GM21786 (cell line): ENCODE results near the gene STRADB.
"Not testable (repeated sequence)": the region's sequence is repeated elsewhere in the genome, so short reads cannot be mapped to it uniquely, and the experiment has no call there.

Source experiments
- ATAC-seq: cut with Tn5 transposase; IDR thresholded peaks from one replicate; pipeline ENCODE4 v1.9.1; 2021; ENCODE audit not compliant: unreplicated experiment

Gene STRADB

DNA sequence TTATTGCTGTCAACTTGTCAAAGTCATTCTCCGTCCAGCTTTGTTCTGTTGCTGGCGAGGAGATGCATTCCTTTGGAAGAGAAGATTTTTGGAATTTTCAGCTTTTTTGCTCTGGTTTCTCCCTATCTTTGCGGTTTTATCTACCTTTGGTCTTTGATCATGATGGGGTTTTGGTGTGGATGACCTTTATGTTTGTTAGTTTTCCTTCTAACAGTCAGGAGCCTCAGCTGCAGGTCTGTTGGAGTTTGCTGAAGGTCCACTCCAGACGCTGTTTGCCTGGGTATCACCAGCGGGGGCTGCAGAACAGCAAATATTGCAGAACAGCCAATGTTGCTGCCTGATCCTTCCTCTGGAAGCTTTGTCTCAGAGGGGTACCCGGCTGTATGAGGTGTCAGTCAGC, 21.7 kb upstream of the STRADB start:
- ATAC-seq, result not testable (repeated sequence)

DNA sequence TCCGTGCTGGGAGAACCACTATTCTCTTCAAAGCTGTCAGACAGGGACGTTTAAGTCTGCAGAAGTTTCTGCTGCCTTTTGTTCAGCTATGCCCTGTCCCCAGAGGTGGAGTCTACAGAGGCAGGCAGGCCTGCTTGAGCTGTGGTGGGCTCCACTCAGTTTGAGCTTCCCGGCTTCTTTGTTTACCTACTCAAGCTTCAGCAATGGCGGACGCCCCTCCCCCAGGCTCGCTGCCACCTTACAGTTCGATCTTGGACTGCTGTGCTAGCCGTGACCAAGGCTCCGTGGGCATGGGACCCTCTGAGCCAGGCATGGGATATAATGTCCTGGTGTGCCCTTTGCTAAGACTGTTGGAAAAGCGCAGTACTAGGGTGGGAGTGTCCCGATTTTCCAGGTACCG, 21.2 kb upstream of the STRADB start:
- not testable (repeated sequence) for ATAC-seq

DNA sequence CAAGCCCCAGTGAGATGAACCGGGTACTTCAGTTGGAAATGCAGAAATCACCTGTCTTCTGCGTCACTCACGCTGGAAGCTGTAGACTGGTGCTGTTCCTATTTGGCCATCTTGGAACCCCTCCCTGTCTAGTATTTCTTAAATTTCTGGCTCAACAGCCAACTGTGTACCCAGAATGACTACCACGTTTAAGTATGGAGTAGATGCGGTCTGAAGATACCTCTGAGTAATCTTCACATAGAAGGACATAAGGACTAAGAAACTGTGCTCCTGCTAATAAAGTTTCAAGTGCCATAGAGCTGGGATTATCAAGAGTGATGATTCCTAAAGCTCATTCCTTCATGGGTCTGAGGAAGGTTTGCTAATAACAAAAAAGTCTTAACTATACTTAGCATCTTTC, 20.7 kb upstream of the STRADB start:
- no peak for ATAC-seq

DNA sequence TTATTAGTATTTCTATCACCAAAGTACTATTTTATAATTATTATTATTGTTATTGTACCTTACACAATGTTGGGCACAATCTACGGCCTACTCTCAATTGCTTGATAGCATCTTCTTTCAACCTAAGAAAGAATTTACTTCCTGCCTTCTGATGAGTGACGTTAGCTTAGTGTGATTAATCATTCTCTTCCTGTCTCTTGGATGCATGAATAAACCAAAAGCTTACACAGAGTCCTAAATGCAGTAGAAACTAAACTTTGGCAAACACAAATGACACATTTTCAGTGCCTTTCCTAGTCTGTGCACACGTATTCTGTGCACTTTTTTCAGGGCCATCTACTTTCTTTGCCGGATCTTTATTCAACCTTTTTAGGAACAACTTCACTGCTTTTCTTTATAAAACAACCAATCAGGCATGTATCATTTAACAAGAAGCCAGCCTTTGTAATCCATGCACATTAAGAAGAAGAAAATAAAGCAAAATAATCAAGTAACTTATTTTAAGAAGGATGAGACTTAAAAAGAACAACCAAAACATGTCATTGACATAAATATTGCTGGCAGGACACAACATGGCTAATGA, 19.4 kb upstream of the STRADB start:
- ATAC-seq, result no peak

DNA sequence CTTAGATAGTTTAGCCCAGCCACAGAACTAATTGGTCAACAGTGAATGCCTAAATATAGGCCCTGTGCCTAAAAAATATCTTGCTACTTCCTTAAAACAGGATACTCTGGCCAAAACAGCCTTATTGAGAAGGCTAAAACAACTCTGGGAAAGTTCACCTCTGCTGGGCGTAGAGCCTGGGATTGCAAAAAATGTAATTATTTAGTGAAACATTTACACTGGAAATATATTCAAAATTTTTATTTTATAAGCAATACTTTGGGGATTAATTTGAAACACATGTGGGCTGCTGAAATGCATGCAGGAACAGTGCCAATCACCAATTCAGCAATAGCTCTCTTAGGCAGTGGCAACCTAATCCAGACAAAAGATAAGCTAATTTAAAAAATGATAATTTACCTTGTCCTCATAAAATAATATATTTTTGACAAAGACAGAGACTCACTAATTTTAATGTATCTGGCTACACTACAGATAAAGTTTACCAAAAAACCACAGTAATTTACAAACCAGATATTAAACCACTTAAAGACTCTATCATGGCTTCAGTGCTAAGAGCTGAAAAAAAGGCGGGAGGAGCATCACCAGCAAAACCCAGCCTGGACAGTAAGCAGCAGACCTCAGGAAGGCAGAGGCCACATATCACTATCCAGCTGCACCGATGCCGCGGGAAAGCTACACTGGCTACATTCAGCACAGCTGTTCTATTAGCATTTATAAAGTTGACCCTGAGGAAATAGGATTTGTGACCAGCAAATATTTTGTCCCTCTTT, 18.7 kb upstream of the STRADB start:
- ATAC-seq, result no peak

DNA sequence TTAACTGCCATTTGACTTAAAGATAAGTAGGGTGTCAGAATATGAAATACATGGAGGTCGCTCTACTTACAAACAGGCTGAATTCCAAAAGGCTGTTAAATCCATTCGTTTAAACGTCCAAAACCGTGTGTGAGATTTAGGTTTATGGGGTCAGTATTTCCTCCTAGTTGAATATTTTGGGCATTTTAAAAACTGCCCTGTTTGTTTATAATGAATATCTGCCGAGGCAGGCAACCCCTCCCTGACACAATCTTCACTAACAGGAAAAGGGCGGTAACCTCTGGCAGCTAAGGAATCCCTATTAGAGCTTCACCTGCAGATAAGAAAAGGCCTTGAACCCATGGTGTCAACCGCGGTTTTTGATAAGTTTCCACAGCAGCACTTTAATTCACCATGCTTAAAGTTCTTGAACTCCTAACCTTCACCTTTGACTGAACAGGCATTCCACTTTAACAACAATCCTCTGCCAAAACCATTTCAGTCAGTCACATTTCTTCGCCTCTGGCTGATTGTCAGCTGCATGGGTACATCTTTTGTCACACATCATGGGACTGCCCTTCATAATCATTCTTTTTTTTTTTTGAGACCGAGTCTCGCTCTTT, 18.0 kb upstream of the STRADB start:
- ATAC-seq, result no peak

DNA sequence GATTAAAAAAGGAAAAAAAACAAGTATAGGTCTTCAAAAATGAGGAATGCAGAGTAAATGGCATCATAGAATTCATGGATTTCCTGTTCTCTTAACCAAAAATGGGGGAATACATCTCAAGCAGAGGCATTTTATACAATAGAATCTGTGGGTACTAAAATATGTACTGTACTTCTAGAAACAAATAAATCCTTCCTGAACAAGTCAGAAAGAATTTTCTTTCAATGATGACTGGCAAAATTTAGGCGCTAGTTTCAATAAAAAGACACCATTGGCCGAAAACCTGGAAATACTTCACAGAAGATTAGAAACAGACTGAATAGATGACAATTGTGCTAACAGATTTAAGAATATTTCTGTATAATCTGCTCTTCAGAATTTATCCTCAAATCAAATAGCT, 15.4 kb upstream of the STRADB start:
- no peak for ATAC-seq

DNA sequence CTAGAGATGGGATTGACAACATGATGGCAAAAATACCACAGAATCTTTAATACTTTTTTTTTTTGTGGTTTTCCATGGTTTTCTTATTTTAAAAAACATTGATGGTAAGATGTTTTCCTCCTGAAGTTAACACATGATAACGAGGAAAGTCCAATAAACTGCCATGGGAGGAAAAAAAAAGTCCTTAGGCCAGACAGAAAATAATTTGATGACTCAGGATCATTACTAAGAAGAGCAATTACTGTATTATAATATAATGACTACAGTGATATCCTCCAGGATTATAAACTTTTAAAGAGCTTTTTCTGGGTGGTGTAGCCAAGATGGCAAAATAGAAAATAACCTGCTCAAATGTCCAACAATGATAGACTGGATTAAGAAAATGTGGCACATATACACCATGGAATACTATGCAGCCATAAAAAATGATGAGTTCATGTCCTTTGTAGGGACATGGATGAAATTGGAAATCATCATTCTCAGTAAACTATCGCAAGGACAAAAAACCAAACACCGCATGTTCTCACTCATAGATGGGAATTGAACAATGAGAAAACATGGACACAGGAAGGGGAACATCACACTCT, 12.1 kb upstream of the STRADB start:
- not testable (repeated sequence) for ATAC-seq

DNA sequence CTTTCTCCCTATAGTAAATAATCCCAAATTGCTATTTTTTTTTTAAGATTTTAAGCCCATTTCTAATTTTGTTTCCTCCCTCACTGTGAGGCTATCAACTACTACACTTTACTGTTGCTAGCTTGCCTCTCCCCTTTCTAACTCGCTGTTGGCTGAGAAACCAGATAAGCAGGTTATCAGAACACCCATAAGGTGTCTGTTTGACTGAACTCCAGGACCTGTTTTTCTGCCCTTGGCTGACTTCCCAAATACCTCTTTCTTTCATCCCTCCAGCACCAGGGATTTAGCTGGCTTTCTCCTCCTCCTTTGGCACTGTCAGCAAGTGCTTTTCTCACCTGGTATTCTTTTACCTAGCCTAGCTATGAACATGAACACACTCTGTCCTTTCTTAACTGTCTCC, 11.4 kb upstream of the STRADB start:
- no peak for ATAC-seq

DNA sequence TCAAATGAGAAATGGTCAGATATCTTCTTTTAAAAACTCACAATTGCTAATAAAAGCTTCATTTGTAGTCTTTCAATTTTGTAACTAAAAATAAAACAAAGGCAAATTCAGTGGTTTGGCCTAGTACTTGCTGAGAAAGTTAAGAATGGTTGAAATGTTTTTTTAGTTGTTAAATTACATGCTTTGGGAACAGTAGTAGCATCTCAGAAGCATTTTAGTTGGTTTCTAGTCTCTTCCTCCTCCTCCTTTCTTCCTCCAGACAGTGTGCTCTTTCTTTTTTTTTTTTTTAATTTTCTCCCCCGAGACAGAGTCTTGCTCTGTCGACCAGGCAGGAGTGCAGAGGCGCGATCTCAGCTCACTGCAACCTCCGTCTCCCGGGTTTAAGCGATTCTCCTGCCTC, 10.1 kb upstream of the STRADB start:
- peak; percentile 54 for ATAC-seq

DNA sequence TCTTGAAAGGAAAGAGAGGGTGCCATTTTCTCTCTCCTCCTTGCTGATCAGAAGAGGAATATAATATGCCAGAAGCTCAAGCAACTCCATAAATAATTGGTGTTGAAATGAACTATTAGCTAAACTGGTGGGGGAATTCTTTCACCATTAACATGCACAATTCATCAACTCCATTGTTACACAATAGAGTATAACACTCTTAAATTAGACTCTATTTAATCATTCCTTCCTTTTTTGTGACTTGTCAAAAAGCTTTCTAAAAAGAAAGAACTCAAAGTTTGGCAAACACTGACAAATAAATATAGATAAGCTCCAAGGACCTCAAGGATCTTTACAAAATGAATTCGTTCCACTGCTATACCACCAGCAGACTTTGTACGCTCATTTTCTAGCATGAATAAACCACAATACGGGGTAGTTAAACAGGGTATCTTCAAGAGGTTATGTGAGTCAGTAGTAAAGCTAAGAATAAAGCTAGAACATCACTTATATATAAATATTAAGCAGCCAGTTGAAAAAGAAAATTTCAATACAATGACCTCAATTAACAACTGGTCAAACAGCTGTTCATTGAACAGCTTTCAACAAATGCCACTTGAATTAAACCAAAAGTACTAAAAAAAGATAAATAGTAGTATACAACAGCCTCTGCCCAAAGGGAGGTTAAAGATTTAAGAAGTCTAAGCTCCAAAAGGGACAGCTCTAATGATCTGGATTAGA, 6.6 kb upstream of the STRADB start:
- no peak for ATAC-seq

DNA sequence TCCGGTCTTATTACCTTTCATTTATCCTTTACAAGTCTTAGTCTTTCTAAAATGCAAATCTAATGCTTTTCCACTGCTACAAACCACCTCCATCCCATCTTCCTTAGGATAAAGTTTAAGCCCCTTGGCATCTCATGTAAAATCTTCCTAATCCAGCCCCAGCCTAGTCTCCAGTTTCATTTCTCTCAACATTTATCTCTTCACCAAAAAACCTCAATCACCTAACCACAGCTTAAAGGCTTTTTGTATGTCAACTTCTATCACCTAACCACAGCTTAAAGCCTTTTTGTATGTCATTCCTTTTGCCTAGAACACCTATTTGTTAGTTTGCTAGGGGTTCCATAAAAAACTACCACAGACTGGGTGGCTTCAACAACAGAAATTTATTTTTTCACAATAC, 4.5 kb upstream of the STRADB start:
- ATAC-seq, result no peak

DNA sequence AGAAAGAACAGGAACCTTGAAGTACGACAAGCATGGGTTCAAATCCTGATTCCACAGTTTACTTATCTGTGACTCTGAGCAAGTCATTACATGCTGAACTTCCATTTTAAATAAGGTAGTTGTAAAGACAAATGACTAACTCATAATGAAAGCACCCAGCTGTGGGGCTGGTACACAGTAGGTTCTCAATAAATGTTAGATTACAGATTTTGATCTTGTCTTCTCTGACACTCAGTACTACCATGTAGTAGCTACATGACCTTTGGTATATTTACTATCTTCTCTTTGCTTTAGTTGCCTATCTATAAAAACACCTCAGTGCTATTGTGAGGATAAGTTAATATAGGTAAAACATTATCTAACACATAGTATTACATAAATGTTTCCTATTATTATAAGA, 3.5 kb upstream of the STRADB start:
- no peak for ATAC-seq

DNA sequence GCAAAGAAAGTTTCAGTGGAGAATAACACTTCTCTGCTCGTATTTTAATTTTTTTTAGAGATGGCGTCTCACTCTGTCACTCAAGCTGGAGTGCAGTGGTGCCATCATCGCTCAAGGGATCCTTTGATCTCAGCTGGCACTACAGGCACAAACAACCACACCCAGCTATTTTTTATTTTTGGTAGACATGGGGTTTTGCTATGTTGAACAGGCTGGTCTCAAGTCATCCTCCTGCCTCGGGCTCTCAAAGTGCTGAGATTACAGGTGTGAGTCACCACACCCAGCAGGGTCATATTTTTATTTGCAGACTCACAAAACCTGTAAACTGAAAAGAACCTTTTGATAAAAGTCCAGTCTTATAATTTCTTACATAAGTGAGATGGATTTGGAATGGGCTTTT, 2.8 kb upstream of the STRADB start:
- no peak for ATAC-seq

DNA sequence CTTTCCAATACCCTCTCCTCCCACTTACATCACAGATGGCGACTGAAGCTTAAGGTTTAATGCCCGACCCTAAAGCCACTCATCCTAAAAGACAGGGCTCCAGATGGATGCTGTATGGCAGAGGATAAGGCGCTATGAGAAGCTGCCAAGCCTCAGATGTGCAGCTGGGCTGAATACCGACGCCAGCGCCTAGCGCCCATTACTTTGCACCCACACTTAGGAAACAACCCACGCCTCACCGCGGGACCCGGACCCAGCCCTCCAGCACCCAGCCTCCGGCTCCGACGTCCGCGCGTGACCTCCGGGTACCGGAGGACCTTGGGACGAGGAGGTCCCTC, 617 bp upstream of the STRADB start:
- ATAC-seq, result no peak

DNA sequence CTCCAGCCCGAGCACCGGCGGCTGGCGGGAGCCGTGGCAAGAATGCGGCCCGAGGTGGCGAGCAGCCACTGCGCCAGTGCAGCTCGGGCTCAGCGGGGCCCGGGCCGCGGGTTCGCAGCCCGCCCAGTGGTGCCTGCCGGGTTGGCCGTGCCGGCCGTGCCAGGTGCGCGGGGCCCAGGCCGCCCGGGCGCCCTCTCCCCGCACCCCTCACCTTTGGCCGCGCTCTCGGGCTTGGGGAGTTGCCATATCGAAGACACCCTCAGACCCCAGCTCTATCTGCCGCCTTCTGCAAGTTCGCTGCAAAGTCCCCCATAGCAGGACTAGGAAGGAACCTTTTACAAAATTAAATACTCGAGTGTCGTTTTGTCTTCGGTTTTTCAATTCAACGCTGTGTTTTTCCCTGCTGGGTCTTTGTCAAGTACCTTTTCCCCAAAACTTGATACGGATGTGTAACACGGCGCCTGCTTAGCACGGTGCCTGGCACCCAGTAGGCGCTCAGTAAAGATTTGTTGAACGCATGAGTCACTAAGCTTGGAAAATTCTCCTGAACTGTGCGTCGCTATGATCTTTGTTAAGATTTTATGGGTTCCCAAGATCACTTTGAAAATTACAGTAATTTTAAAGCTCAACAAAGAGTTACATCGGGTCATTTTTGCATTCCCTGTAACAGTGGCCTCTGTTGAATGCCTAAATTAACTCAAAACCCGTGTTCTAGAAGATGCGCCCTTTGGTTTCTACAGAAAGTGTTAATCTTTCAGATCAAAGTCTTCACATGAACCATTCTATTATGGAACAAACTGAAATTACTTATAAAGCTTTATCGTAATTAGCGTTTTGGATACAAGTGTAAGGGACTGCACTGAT, 750 bp downstream of the STRADB start:
- ATAC-seq, result peak; percentile 18

DNA sequence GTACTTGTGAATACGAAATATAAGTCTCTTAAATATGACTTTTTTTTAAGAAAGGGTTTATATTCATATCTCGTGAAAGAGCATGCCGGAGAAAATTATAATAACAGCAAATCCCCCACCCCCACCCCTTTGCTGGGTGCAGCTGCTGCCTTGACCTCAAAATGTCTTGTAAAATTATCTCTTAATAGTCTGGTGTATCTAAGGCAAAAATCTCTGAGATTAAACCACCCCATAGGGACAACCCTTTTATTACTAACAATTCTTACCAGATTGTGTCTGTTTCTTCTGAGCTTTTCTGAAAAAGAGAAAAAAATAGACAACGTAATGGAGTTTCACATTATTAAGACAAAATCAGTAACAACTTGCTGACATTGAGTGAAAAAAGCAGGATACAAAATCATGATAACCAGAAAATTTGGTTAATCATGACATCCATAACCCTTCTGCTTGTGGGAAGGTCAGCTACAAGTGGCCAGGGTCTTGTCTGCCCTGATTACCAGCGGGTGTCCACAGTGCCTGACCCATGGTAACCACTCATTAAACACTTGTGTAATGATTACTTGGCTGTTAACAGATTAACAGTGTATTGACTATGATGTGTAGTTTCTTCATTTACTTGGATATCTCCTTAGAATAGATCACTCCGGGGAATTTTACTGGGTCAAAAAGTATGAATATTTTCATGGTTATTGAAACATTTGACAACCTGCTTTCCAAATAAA, 1.5 kb downstream of the STRADB start:
- ATAC-seq, result no peak

DNA sequence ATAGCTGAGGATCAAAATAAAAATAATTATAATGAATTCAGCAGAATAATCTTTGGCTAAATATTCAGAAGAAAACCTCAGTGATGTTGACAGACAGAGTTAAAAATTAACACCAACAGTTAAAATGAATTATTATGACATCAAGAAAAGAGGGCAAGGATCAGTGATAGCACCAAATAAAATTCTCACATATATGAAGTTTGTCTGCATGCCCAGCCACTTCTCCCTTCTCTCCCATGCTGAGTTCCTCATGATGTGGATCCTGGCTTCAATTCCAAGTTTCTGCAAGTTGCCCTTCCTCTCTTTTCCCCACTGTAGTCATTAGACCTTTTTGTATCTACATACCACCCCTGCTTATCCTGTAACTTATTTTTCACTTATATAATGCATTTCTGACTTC, 6.8 kb downstream of the STRADB start:
- no peak for ATAC-seq

DNA sequence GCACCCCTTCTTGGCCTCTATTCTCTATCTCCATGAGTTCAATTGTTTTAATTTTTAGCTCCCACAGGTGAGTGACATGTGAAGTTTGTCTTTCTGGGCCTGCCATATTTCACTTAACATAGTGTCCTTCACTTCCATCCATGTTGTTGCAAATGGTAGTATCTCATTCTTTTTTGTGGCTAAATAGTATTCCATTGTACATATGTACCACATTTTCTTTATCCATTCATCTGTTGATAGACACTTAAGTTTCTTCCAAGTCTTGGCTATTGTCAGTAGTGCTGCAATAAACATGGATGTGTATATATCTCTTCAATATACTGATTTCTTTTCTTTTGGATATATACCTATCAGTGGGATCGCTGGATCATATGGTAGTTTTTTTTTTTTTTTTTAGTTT, 9.0 kb downstream of the STRADB start:
- ATAC-seq, result no peak

DNA sequence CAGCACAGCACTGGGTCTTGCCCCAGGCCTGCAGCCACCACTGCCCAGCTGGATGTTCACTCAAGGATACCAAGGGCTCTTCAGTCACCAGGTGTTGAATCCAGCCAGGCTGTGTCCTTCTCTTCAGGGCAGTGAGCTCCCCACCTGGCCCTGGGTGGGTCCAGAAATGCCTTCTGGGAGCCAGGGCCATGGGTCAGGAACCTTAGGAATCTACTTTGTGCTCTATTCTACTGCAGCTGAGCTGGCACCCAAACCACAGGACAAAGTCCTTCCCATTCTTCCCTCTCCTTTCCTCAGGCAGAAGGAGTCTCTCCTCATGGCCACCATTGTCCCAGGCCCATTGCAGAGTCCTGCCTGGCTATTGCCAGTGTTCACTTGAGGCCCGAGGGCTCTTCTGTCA, 13.0 kb downstream of the STRADB start:
- ATAC-seq, result no peak
